ENCODE measurements around the gene SMARCA2. TPM values are rescaled to one million over a fixed set of nuclear protein-coding genes. Genes with fewer than 3 reads are reported as not detected.

Gene SMARCA2
- polyA plus RNA-seq, 10 donors: 89.7 to 134 (median 105) TPM

DNA sequence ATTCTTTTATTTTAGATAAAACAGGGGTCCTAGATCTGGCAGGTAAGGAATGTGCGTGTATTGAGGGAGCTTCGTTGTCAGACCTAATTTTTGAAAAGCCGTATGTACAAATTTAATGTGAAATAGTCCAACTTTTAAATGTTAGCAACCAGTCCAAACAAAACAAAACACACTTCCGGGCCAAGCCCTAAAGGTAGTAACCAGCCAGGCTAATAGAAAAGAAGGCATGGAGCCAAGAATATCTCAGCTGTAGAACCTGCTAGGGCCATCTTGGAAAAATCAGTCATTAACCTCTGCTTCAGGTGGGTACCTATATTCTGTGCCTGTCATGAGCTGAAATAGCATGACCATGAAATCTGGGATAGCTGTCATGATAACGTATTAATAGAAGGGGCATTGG lies 71.0 kb downstream of the SMARCA2 start:
- DNase-seq: no peak

GRCh38 chr9:2086971-2087370 lies 71.8 kb downstream of the SMARCA2 start:
- no peak for DNase-seq

GRCh38 chr9:2087500-2088313 lies 72.6 kb downstream of the SMARCA2 start:
- DNase-seq: peak in 1 of 3 donors; percentile 17

GRCh38 chr9:2093920-2094597 lies 78.9 kb downstream of the SMARCA2 start:
- DNase-seq: peak in 1 of 3 donors; percentile 17

GRCh38 chr9:2096376-2096970 lies 81.3 kb downstream of the SMARCA2 start:
- no peak for DNase-seq

DNA sequence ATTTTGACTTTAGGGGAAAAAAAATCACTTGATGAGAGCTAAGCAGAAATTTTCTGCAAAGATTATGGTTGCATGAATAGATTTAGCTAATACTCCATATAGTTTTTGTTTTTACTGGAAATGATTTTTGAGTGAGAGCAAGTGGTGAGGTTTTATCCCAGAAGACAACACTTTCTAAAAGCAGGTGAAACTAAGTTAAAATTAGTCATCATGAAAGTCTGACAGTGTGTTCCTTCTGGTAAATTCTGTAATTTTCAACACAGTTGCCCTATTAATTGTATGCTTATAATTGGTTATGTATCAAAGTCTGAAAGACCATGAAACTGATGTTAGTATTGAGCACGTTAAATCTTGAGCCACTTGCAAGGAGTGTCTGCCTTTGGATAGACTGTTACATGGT lies 91.5 kb downstream of the SMARCA2 start:
- DNase-seq: no peak

DNA sequence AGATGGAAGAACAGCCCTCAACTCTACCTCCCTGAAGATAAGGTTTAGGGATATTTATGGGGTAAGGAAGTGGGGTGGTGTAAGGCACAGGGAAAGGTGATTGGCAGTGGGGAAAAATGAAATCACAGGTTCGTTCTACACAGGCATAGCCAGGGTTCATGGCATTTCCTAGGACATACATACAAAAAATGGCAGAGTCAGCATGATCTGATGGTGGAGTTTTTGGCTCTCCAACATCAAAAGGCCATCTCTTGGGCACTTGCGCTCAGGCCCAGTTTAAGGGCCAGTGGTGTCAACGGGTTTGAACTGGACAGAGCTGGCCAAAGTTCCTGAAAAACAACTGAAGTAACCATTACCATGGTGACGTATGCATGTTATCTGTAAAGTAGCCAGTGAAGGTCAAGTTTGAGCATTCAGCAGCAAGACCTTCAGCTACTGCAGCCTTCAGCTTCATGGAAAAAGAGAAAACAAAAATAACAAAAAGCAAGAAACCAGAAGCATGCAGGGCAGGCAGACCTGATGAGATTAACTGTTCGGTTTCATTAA lies 92.8 kb downstream of the SMARCA2 start:
- no peak for DNase-seq

- DNase-seq: peak in 1 of 3 donors; percentile 93
These were observed 94.0 kb downstream of the SMARCA2 start for GRCh38 chr9:2109069-2109650.

DNA sequence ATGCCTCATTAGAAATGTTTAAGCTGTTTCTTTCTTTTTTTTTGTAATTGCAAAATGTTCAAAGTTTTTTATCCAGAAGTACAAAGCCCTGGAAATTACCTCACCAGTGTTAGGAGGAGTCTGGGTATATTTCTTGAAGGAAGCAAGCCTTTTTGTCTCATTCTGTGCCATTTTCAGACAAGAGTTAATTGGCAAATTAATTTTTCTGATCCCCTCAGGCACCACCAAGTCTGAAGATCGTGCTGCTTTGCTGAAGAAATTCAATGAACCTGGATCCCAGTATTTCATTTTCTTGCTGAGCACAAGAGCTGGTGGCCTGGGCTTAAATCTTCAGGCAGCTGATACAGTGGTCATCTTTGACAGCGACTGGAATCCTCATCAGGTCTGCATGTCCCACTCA lies 94.9 kb downstream of the SMARCA2 start:
- DNase-seq: no peak

- DNase-seq: no peak
These were observed 100.9 kb downstream of the SMARCA2 start for GRCh38 chr9:2116073-2116472.

- no peak for DNase-seq
These were observed 102.4 kb downstream of the SMARCA2 start for GRCh38 chr9:2117527-2117926.

GRCh38 chr9:2119566-2119965 lies 104.4 kb downstream of the SMARCA2 start:
- DNase-seq: peak in 1 of 3 donors; percentile 51

- no peak for DNase-seq
These were observed 106.0 kb downstream of the SMARCA2 start for GRCh38 chr9:2120926-2121689.

DNA sequence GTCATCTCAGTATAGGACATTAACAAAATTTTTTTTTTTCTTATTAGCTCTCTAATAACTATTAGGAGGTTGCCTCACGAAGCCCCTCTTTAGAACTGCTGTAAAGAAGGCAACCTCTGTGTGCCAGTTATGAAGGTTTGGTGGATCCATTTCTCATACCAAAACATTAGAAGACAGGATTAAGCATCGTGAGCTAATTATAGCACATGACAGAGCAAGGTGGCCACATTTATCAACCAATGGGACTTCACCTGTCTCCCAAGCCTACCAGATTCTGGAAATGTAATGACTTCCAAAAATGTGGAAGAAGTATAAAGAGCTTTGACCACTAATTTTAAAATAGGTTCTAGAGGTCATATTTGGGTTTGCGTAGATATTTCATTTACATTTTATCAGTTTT lies 107.2 kb downstream of the SMARCA2 start:
- DNase-seq: no peak

- DNase-seq: no peak
These were observed 110.8 kb downstream of the SMARCA2 start for GRCh38 chr9:2125906-2126305.

DNA sequence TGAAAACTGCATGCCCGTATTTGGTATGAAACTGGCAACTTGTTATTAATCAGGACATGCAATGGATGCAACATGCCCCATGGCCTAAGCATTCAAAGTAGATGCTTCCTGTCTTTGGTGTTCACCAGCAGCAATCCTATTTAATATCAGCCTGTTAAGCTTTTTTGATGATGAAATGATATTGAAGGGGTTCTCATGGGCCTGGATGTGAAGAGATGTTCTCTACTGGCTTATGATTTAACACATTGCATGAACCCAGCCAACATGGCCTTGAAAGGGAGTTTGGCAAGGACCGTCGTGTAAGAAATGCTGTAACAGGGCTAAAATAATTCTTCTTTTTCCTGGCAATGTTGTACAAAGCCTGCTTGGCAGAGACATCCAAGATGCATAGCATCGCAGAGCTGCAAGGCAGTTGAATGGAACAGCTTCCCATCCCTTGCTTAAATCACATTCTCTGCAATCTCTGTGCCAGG lies 111.2 kb downstream of the SMARCA2 start:
- peak; percentile 47 to 90 (median 83) for DNase-seq

DNA sequence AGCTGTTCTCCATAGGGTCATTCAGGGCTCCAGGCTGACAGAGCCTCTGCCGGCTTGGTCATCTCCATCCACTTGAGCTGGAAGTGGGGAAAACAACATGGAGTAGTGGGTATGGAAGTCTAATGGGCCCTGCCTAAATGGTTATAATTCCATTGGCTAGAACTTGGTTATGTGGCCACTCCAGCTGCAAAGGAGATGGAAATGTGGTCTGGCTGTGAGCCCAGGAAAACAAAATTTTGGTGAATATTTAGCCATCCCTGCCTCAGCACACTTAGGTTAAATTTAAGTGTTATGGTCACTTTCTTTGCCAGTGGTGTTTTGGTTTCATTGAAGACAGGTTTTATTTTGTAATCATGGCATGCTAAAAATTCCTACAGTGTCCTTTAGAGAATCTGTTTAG lies 112.3 kb downstream of the SMARCA2 start:
- DNase-seq: no peak

- DNase-seq: no peak
These were observed 113.0 kb downstream of the SMARCA2 start for GRCh38 chr9:2128141-2128540.

- DNase-seq: peak in 1 of 3 donors; percentile 55
These were observed 113.5 kb downstream of the SMARCA2 start for GRCh38 chr9:2128618-2129017.

DNA sequence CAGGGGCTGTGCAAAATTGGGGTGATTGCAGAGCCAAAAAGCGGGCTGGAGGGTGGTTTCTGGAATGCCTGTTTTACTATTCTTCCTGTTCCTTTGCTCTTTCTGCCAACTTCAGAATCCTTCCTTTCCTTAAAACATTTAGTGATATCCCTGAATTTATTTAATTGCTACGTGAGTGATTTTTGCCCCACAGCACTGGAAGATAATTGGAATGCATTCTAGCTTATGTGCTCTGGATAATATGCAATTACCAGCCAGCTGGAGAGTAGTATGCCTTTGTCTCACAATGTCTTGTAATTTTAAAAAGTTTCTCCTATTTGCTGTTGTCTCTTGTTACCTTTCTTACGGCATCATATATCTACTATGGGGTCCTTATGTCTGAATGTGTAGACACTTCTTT lies 115.8 kb downstream of the SMARCA2 start:
- no peak for DNase-seq

- DNase-seq: peak in 2 of 3 donors; percentile 34 to 48
These were observed 117.4 kb downstream of the SMARCA2 start for GRCh38 chr9:2132484-2133082.

Data from muscle of back (tissue), 11 donors.